Activated CD4-positive, alpha-beta T cell treated with anti-CD3 and anti-CD28 coated beads, Interleukin-2, Interleukin-4, amounts not matched to agents 100 ng/mL and 50 ng/mL, durations not matched to agents 16 hours and 8 hours (primary cell): ENCODE results near the gene DAB1.
"Not testable (repeated sequence)": the region's sequence is repeated elsewhere in the genome, so short reads cannot be mapped to it uniquely, and the experiment has no call there.

Experiments used
- DNase-seq: peaks from one replicate; pipeline ENCODE4 v3.0.0-alpha.2; 2020; ENCODE audit warnings: low spot score

DAB1 gene

DNA sequence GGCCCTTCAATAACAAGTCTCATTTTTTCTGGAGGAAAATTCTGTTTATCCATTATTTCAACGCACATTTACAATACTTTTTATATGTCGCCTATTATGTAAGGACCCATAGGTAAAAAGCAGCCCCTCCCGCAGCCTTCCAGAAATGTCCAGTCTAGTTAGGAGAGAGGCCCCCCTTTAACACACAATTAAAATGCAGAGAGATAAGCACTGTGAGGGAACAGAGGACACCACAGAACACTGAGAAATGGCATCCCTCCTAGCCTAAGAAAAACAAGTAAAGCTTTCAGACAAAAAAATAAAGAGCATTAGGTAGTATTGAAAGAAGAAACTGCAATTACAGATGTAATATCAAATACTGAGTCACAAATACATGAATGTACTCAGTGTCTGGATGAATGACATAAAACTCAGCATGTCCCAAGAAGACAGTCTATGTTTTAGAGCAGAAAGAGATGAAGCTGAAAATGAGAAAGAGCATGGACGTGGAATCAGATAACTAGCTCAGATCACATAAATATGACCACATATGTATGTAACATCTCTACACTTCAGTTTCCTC, 62.9 kb downstream of the DAB1 start:
- DNase-seq = no peak

DNA sequence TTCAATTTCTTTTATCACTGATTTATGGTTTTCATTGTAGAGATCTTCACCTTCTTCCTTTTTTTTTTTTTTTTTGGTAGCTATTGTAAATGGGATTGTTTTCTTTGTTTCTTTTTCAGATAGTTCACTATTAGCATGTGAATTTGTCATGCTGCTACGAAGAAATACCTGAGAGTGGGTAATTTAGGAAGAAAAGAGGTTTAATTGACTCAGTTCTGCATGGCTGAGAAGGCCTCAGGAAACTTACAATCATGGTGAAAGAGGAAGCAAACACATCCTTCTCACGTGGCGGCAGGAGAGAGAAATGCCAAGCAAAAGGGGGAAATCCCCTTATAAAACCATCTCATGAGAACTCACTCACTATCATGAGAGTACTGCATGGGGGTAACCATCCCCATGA, 66.4 kb downstream of the DAB1 start:
- DNase-seq = no peak

DNA sequence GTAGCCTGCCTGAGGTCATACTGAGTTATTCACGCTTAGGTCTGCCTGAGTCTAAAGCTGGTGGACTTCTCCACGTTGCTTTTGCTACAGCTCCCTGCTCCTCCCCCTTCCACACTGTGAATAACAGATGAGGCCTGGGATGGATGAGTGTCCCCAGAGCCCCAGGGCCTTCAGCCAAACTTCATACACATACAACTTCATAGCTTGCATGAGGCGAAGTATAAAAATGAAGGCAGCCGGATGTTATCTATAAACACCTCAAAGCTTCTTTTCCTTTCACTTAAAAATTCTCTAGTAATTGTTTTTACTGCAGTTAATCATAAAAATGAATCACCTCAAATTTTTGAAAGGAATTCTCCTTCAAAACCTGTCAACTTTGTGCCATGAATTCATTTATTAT, 70.2 kb downstream of the DAB1 start:
- DNase-seq = no peak

DNA sequence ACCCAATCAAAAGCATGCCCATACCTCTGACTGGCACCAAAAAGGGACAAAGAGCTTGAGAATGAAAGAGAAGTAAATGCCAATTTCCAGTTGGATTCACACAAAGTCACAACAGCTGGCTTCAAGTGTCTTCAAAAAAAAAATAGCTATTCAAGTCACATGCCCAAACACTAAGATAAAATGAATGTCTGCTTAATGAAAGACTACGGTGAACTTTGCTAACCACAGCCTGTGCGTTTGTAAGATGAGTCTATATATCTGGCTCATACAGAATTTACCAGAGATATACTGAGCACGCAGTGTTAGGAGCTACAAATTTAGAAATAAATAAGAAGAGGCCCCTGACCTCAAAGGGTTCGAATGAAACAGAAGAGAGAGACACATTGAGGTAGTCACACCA, 73.2 kb downstream of the DAB1 start:
- DNase-seq = no peak

DNA sequence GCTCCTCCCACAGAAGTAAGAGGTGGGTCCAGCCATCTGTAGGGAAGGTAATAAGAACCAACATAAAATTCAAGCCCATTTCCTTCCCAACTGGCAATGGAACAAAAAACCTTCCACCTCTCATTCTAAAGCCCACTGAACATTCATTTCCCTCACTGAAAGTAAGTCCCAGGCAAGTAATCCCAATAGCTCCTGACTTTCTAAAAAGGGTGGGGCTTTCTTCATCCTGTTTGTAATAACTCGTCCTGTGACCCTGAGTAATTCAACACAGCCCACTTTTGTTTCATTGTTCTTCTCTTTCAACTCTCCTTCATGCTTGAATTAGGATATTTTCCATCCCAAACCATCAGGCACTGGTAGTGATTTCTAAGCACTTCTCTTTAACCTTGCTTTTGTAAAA, 74.9 kb downstream of the DAB1 start:
- DNase-seq = no peak

DNA sequence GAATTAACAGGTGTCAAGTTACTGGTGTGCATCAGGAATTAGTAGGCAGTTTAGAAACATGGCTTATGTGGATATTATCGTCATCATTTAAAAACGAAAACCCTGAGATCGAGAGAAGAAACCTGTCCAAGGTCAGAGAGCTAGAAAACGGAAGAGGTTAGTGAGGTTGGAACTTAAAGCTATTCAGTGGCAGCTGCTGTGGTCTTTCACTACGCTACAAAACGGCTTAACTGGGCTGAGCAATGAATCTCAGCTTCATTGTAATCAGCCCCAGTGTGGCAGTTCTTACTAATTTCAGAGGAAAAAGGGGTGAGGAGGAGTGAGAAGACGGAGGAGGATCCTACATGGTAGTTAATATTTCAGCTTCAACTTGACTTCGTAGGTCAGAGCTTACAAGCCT, 77.9 kb downstream of the DAB1 start:
- no peak for DNase-seq

DNA sequence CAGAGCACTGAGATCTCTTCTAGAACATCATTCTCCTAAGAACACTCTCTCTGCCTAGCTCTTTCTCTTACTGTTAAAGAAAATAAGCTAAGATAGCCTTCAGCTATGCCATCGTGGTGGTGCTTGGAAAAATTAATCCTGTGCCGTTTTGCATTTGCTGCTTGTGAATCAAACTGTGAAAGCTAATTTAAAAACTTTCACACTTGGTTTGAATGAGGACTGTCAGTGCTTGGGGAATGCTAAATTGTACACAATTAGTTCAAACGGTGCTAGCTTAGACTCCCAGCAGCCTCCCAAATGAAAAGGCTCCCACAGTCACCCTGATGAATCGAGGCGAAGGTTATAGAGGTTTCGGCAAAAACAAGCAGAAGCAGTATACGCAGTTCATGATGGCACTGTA, 79.6 kb downstream of the DAB1 start:
- no peak for DNase-seq

DNA sequence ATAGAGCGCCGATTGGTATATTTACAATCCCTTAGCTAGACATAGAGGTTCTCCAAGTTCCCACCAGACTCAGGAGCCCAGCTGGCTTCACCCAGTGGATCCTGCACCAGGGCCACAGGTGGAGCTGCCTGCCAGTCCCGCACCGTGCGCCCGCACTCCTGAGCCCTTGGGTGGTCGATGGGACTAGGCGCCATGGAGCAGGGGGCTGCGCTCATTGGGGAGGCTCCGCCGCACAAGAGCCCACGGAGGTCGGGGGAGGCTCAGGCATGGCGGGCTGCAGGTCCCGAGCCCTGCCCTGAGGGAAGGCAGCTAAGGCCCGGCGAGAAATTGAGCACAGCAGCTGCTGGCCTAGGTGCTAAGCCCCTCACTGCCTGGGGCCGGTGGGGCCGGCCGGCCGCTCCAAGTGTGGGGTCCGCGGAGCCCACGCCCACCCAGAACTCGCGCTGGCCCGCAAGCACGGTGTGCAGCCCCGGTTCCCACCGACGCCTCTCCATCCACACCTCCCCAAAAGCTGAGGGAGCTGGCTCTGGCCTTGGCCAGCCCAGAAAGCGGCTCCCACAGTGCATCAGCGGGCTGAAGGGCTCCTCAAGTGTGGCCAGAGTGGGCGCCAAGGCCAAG, 80.5 kb downstream of the DAB1 start:
- DNase-seq = not testable (repeated sequence)

DNA sequence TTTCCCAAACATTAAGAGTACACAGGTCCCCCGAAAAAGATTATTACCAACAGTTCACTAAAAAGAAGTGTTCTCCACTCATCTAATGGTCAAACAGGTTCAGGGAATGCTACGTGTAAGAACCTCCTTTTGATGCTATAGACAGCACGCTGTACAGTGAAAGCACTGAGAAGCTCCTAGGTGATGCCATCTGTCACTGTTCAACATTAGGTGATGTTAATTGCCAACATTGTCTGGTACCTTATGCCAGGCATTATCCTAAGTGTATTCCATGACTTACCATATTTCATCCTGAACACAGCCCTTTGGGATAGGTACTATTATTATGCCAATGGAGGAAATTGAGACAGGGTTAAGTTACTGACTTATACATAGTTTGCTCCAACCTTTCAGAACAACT, 82.1 kb downstream of the DAB1 start:
- DNase-seq = no peak

DNA sequence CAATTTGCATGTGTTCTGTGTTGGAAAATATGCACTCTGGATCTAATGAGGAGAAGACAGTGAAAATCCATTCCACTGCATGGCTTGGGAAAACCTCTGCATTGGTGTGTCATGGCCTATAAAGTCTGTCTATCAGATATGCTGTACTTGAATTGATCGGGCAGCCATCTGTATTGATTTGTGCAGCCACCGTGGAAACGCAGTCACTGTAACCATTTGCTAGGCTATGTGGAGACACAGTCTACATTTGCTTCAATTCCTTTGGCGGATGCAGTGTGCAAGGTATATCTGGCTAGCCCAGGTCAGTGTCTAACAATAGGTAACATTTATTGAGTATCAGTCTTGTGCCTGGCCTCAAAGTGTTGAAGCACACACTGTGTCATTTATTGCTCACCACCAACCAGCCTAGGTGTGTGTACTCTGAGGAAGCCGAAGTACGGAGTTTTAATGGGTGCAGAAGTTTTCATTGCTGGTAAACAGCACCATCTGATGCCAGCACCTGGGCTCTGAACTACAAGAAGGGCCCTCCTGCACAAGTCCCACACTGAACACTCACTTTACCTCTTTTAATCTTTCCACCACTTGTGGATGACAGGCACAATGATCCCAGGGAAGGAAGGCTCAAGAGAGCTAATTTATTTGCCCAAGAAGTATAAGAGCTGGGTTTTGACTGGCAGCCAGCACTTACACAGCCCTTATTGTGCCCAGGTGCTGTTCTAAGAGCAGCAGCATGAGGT, 83.4 kb downstream of the DAB1 start:
- DNase-seq = no peak

DNA sequence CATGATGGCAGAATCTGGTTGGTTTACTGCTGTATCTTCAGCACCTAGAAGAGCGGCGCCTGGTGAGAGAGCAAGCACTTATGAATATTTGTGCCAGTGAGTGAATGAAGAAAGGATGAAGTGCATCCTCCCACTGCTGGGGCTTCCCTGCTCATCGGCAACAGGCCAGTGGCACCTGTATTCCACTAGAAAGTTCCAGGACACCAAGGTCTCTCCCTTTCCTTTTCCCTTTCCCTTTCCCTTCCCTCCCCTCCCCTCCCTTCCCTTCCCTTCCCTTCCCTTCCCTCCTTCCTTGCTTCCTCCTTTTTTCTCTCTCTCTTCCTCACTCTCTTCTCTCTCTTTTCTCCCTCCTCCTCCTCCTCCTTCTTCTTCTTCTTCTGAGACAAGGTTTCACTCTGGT, 86.2 kb downstream of the DAB1 start:
- no peak for DNase-seq

DNA sequence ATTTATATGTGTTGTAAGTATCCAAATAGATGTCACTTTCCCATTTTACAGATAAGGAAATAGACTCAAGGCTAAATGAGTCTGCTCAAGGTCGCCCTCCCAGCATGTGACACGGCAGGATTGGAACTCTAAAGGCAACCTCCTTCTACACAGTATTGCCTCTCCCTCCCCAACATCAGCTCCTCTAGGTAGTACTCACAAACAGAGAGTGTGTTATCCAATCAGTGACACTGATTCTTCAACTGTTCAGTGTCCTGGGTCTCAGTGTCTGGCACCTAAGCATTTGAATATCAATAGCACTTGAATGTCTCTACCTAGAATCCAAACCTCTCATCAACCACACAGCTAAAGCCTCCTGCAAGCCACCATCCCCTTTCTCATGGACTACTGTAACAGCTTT, 87.1 kb downstream of the DAB1 start:
- DNase-seq = no peak

DNA sequence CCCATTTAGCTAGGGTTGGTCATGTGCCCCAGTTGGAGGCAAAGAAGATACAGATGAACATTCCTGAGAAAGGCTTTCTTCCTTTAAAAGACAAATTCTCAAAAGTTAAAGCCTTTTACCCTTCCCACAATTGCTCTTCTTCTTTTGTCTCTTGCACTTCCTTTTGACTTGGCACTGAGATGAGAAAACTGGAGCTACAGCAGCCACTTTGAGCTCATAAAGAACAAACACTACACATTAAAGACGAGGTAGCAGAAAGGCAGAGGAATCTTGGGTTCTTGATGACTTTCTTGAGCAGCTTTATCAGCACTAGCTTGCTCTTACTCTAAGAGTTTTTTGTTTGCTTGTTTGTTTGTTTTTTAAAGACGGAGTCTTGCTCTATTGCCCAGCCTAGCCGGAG, 92.2 kb downstream of the DAB1 start:
- no peak for DNase-seq

DNA sequence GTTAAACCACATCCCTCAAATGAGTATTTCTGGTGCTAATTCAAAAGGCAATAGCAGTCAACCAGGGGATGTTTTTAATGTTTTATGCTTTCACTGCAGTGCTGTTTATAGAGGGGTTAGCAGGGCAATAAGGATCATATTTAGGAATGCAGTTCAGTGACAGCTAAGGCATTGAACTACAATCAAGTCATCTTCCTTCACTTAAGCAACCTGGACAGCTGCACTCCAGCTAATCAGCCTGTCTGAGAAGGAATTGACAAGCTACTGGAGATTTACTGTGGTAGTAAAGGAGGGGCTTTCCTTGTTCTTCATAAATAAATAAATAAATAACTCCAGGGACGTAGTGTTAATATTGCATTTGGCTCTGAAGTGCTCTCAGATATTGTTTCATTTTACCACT, 93.9 kb downstream of the DAB1 start:
- DNase-seq = no peak

DNA sequence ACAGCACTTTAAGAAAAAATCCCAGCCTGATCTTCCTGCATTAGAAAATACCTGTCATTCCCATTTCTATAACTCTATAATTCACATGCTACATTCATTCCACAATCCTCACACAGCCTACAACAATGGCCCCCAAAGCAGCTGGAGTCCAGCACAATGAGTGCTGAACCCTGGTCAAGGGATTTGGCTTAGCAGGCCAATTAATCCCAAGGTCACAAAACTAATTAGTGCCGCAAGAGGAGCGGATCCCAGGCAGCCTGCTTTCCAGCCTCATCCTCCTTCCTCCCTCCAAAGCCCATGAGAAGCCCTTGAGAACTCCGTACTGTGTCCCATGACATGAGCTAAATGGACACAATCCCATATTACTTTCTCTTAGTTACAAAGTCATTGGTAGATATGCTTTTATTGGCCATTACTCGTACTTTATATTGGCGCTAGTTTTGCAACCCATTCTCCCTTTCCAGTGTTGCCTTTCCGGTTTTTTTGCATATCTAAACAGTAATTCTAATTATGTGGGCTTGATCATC, 94.8 kb downstream of the DAB1 start:
- DNase-seq = no peak

DNA sequence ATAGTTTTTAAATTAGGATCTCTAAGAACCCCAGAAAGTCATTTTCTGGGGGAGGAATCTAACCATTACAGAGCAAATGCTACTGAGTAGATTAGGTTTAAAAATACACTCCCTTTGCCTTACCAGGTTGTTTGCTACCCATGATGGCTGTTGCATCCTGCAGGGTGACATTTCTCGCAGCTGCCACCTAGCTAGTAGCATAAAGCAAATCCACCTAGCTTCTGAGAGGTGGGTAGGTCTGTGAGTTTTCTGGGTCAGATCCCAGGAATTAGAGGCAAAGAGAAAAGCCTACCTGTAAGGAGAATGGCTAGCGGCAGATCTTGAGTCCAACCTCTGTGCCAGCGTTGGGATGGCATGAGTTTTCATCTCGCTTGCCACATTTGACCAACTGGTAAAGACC, 95.9 kb downstream of the DAB1 start:
- no peak for DNase-seq

DNA sequence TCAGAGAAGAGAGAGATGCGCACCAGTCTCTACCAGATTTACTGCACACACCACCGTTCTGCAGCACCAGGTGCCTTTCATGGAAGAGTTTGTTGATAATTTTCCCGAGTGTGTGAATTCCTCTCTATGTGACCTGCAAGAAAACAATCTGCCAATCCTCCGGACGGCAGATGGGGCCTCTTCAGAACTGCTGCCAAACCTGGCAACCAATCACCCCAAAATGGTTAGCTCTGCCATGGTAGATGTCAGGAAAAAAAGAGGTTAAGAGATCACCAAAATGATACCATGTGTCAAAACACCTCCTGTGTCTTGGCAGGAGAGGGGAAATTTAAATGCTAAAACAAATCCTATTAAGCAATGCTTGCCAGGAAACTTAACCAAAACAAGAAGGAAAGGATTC, 96.5 kb downstream of the DAB1 start:
- no peak for DNase-seq

DNA sequence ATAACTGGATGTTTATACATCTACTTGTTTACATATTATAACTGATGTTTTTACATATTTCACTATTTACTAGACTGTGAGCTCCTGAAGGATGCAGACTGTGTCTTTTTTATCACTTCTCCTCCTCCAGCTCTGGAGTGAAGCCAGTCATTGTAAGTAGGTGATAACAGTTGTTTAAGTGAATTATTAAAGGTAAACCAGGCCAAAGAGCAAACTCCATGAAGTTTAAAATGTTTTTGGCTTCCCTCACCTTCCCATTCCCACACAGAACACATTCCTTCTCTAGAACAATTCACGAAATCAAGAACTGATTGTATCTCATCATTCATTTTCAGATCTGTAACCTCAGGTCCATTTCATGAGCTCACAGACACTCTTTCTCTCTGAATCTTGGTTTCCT, 98.3 kb downstream of the DAB1 start:
- DNase-seq = no peak

DNA sequence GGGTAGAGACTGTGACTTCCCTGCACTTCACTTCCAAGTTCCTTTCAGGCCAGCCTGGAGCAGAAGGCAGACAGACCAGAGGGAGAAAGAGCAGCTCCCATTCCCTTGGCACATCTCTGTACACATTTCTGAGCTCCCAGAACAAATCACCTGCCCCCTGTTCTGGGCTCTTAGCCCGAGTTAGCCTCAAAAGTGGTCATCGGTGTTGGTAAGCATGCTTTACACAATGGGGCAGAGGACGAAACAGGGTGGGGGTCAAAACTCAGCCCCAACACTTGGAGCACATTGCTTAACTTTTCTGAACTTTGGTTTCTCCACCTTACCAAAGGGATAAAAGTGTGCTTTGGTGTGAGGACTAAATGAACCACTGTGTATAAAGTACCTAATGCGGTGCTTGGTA, 98.7 kb downstream of the DAB1 start:
- no peak for DNase-seq

DNA sequence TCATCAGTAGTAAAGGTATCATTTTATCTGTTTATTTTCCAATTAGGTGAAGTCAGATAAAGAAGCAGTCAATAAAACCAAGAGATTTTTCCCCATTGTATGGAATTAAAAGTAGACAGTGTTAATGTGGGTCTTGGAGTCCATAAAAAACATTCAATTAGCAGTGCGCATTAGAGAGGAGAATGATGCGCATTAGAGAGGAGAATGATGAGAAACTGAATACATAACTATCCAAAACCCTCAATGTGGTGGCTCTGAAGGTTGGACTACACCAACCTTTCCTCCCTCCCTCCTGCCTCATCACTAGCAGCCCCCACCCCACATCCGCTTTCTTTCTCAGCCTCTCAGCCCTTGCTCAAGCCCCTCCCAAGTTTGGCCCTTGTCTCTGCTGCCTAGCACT, 99.5 kb downstream of the DAB1 start:
- no peak for DNase-seq

DNA sequence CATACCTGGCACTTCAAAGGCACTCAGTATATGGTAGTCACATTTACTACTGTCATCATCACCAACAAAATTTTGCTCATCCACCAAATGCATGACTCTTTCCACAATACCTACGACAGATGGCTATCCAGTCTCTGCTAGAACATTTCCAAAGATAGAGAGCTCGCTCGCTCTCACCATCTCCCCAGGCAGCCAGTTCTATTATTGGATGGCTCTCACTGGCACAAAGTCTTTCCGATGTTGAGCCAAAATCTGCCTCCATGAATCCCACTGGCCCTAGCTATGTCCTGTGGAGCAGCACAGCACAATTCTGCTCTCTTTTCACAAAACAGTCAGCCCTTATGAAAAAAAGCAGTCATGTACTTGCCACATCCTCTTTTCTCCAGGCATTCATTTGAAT, 102.1 kb downstream of the DAB1 start:
- DNase-seq = no peak

DNA sequence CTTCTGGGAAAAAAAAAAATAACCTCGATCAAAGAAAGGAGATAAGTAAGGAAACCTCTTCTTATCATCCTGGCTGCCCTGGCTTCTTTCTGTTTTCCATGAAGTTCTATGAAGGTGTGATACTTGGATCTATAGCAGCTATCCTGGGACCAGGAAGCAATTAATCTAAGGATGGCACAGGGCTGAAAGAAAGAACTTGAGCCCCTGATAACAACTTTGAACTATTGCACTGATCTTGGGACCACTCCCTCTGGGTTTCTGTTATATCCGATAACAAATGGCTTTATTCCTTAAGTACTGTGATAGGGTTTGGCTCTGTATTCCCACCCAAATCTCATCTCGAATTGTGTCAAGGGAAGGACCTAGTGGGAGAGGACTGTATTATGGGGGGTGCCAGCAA, 104.1 kb downstream of the DAB1 start:
- no peak for DNase-seq

DNA sequence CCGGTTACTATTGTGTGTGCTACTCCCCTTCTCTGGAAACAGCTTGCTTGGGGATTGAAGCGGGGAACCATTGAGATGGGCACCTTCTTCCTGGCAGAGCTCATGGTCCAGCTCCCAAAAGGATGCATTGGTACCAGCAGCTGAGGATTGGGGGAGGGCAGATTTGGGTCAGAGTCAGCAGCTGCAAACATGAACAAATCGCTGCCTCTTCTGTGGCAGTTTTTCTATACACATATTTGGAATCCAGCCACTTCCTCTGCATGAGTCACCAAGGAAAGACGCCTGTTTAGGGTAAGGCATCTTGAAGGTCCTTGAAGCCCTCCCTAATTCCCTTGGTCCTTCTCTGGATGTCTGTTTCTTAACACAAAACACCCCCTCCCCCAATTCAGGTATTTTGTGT, 104.7 kb downstream of the DAB1 start:
- no peak for DNase-seq

DNA sequence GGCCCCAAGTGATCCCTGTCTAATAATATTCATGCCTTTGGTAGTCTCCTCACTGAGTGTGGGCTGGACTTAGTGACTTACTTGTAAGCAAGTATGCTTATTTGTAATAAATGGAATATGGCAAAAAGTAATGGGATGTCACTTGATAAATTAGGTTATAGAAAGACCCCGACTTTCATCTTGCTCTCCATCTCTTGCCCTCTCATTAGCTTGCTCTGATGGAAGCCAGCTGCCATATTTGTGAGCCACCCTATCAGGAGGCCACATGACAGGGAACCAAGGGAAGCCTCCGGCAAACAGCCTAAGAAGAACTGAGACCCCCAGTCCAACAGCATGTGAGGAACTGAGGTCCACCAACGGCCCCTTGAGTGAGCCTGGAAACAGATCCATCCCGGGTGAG, 107.0 kb downstream of the DAB1 start:
- DNase-seq = no peak
